GM12878 (cell line): Measurements from ENCODE around the gene SPTBN2.

Experiments used
- DPF2 ChIP-seq: fragments of 450-650 bp; IDR thresholded peaks from 2 replicates; pipeline ENCODE4 v1.6.1; 2017; ENCODE audit warnings: mild to moderate bottlenecking
- EZH2 ChIP-seq: IDR thresholded peaks from 2 replicates; pipeline ENCODE4 v1.6.1; 2012; ENCODE audit warnings: low read depth, mild to moderate bottlenecking, control low read depth, inconsistent platforms, low read length, borderline replicate concordance; ENCODE audit not compliant: control insufficient read depth
- GABPA ChIP-seq: IDR thresholded peaks from 2 replicates; pipeline ENCODE4 v1.6.1; 2014; ENCODE audit warnings: antibody characterized with exemption, low read depth, mild to moderate bottlenecking, inconsistent platforms
- IRF4 ChIP-seq: IDR thresholded peaks from 2 replicates; pipeline ENCODE4 v1.6.1; 2011; ENCODE audit warnings: low read depth, low read length
- MXI1 ChIP-seq: fragments of 150-350 bp; IDR thresholded peaks from 2 replicates; pipeline ENCODE4 v1.6.1; 2011; ENCODE audit warnings: low read depth, mild to moderate bottlenecking, inconsistent platforms, low read length, improper control_type of control experiment
- NFYB ChIP-seq: IDR thresholded peaks from 2 replicates; pipeline ENCODE4 v1.6.1; 2011; ENCODE audit warnings: low read depth, mild to moderate bottlenecking, low read length, improper control_type of control experiment, moderate library complexity; ENCODE audit not compliant: insufficient read depth
- POLR2A ChIP-seq: IDR thresholded peaks from 2 replicates; pipeline ENCODE4 v1.6.1; 2011; ENCODE audit warnings: low read depth, mild to moderate bottlenecking, low read length
- POLR2AphosphoS5 ChIP-seq: IDR thresholded peaks from 2 replicates; pipeline ENCODE4 v1.6.1; 2011; ENCODE audit warnings: mild to moderate bottlenecking, low read length, inconsistent platforms
- TF ChIP-seq, protein P1 (sequence below), 3 experiments: IDR thresholded peaks in 2 of 3; conservative IDR thresholded peaks in 1 of 3; 2 replicates each; pipeline ENCODE4 v1.5.1; 2011; ENCODE audit warnings: low read depth in 3 of 3, low read length in 3 of 3, mild to moderate bottlenecking in 3 of 3, control low read depth in 2 of 3, moderate library complexity in 2 of 3, inconsistent platforms in 1 of 3, mixed read lengths in 1 of 3; ENCODE audit not compliant: control insufficient read depth in 2 of 3, insufficient read depth in 1 of 3; ENCODE audit errors: extremely low read depth in 1 of 3
- TF ChIP-seq, protein P2 (sequence below): IDR thresholded peaks from 2 replicates; pipeline ENCODE4 v1.6.1; 2012; ENCODE audit warnings: low read depth, low read length, improper control_type of control experiment
- TF ChIP-seq, protein P3 (sequence below): fragments of 450-650 bp; IDR thresholded peaks from 2 replicates; pipeline ENCODE4 v1.6.1; 2017; ENCODE audit warnings: mild to moderate bottlenecking, moderate library complexity

DNA sequence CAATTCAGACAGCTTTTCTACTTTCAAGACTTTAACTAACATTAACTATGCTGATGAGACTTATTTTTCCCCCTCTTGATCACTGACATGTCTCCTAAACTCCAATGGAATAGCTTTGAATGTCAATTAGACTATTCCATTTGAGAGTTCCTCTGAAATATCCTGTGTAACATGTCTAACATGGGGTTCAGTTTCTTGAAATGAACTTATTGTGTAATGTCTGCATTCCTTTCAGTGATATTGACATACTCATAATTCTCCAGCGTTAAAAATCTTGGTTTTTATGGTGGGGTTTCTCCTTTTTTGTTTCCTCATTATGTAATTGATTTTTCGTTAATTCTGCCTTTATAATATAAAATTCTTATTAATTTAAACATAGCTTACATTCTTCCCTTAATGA lies 37.7 kb upstream of the SPTBN2 start:
- TF ChIP-seq, protein P1, sequence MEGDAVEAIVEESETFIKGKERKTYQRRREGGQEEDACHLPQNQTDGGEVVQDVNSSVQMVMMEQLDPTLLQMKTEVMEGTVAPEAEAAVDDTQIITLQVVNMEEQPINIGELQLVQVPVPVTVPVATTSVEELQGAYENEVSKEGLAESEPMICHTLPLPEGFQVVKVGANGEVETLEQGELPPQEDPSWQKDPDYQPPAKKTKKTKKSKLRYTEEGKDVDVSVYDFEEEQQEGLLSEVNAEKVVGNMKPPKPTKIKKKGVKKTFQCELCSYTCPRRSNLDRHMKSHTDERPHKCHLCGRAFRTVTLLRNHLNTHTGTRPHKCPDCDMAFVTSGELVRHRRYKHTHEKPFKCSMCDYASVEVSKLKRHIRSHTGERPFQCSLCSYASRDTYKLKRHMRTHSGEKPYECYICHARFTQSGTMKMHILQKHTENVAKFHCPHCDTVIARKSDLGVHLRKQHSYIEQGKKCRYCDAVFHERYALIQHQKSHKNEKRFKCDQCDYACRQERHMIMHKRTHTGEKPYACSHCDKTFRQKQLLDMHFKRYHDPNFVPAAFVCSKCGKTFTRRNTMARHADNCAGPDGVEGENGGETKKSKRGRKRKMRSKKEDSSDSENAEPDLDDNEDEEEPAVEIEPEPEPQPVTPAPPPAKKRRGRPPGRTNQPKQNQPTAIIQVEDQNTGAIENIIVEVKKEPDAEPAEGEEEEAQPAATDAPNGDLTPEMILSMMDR (IDR thresholded peaks at IDR 0.05 in 2 of 3, conservative IDR thresholded peaks at IDR 0.05 in 1 of 3; ENCODE audit: control insufficient read depth in 2 of 3, extremely low read depth in 1 of 3, insufficient read depth in 1 of 3, low read depth in 3 of 3, low read length in 3 of 3) = no peak
- no peak for TF ChIP-seq POLR2A
- TF ChIP-seq POLR2AphosphoS5 = no peak
- TF ChIP-seq, protein P2, sequence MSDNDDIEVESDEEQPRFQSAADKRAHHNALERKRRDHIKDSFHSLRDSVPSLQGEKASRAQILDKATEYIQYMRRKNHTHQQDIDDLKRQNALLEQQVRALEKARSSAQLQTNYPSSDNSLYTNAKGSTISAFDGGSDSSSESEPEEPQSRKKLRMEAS = no peak
- TF ChIP-seq, protein P3, sequence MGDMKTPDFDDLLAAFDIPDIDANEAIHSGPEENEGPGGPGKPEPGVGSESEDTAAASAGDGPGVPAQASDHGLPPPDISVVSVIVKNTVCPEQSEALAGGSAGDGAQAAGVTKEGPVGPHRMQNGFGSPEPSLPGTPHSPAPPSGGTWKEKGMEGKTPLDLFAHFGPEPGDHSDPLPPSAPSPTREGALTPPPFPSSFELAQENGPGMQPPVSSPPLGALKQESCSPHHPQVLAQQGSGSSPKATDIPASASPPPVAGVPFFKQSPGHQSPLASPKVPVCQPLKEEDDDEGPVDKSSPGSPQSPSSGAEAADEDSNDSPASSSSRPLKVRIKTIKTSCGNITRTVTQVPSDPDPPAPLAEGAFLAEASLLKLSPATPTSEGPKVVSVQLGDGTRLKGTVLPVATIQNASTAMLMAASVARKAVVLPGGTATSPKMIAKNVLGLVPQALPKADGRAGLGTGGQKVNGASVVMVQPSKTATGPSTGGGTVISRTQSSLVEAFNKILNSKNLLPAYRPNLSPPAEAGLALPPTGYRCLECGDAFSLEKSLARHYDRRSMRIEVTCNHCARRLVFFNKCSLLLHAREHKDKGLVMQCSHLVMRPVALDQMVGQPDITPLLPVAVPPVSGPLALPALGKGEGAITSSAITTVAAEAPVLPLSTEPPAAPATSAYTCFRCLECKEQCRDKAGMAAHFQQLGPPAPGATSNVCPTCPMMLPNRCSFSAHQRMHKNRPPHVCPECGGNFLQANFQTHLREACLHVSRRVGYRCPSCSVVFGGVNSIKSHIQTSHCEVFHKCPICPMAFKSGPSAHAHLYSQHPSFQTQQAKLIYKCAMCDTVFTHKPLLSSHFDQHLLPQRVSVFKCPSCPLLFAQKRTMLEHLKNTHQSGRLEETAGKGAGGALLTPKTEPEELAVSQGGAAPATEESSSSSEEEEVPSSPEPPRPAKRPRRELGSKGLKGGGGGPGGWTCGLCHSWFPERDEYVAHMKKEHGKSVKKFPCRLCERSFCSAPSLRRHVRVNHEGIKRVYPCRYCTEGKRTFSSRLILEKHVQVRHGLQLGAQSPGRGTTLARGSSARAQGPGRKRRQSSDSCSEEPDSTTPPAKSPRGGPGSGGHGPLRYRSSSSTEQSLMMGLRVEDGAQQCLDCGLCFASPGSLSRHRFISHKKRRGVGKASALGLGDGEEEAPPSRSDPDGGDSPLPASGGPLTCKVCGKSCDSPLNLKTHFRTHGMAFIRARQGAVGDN = no peak
- TF ChIP-seq GABPA = no peak
- no peak for TF ChIP-seq EZH2
- no peak for TF ChIP-seq DPF2
- no peak for TF ChIP-seq NFYB
- TF ChIP-seq IRF4 = no peak
- no peak for TF ChIP-seq MXI1
